Thyroid gland (tissue), 4 donors: ENCODE data around the gene KRT31.

ENCODE experiments used
- CTCF ChIP-seq, 6 experiments: fragments of 200-600 bp in 3 of 6; fragments of 450-650 bp in 3 of 6; sonication (generic) in 3 of 6; IDR thresholded peaks; one replicate each; pipeline ENCODE4 v1.5.1; 2016 to 2019; ENCODE audit warnings: antibody characterized with exemption in 6 of 6, mild to moderate bottlenecking in 2 of 6, inconsistent platforms in 1 of 6, moderate library complexity in 1 of 6
- POLR2A ChIP-seq, 2 donors: fragments of 450-650 bp; IDR thresholded peaks; one replicate each; pipeline ENCODE4 v1.6.1; 2017; ENCODE audit warnings: antibody characterized with exemption in 2 of 2, mild to moderate bottlenecking in 2 of 2, moderate library complexity in 1 of 2

- TF ChIP-seq CTCF (IDR thresholded peaks at IDR 0.05) (no peak), POLR2A (IDR thresholded peaks at IDR 0.05) (no peak)
These were observed 24.2 kb upstream of the KRT31 start for GRCh38 chr17:41421617-41422016.
